Coronary artery (tissue), 2 donors: ENCODE data around the gene GRIK4.

ENCODE experiments used
- DNase-seq: peaks from one replicate; pipeline ENCODE4 v3.0.0-alpha.2; 2017; ENCODE audit warnings: low spot score
- H3K27ac ChIP-seq, 2 donors: fragments of 200-600 bp; sonication (generic); one replicate each; pipeline ENCODE4 v1.5.1; 2016 to 2019
- H3K4me3 ChIP-seq: fragments of 200-600 bp; sonication (generic); 2 replicates; pipeline ENCODE4 v1.5.1; 2016; ENCODE audit warnings: mild to moderate bottlenecking, moderate library complexity
- CTCF ChIP-seq: fragments of 200-600 bp; sonication (generic); IDR thresholded peaks from one replicate; pipeline ENCODE4 v1.5.1; 2019; ENCODE audit warnings: antibody characterized with exemption

Gene GRIK4

GRCh38 chr11:120811731-120812130 is 300.2 kb downstream of the GRIK4 start:
- TF ChIP-seq CTCF: no peak
- Histone ChIP-seq H3K27ac (no peak overlapping the region), H3K4me3 (no peak overlapping the region)
- DNase-seq: no peak

- Histone ChIP-seq H3K4me3 (no peak overlapping the region), H3K27ac (no peak overlapping the region)
- no peak for DNase-seq
- no peak for TF ChIP-seq CTCF
These were observed 303.2 kb downstream of the GRIK4 start for GRCh38 chr11:120814531-120815318.

- no peak overlapping the region for H3K27ac ChIP-seq
- no peak for TF ChIP-seq CTCF
- no peak overlapping the region for H3K4me3 ChIP-seq
- DNase-seq: no peak
These were observed 304.0 kb downstream of the GRIK4 start for GRCh38 chr11:120815319-120816100.

GRCh38 chr11:120816176-120816575 is 304.6 kb downstream of the GRIK4 start:
- Histone ChIP-seq H3K4me3 (no peak overlapping the region), H3K27ac (no peak overlapping the region)
- TF ChIP-seq CTCF: no peak
- no peak for DNase-seq

- Histone ChIP-seq H3K27ac (no peak overlapping the region), H3K4me3 (no peak overlapping the region)
- TF ChIP-seq CTCF: no peak
- DNase-seq: no peak
These were observed 305.2 kb downstream of the GRIK4 start for GRCh38 chr11:120816711-120817110.

- DNase-seq: no peak
These were observed 305.6 kb downstream of the GRIK4 start for GRCh38 chr11:120817158-120817557.

More at GRCh38 chr11:120817158-120817557, 305.6 kb downstream of the GRIK4 start:
- TF ChIP-seq CTCF: no peak
- Histone ChIP-seq H3K27ac (no peak overlapping the region), H3K4me3 (no peak overlapping the region)
